Dermis microvascular lymphatic vessel endothelial cell (primary cell): Measurements from ENCODE around the gene CDK16. TPM values are rescaled to one million over a fixed set of nuclear protein-coding genes. Genes with fewer than 3 reads are reported as not detected.

Experiments used
- DNase-seq, 2 donors: peaks; one replicate each; pipeline versions ENCODE4 v3.0.0 to v3.0.0-alpha.2; 2010; ENCODE audit warnings: low read depth in 2 of 2
- total RNA-seq: library from RNA; depleted of rRNA; stranded (reverse); fragments of >200 nt; gene quantifications from 2 replicates; pipeline ENCODE4 v1.2.1, GENCODE V29; 2014

Gene CDK16
- total RNA-seq, 1 donor from 2014 or later: 41.6 TPM

- DNase-seq: no peak
Measured at GRCh38 chrX:47185241-47185640, 33.2 kb upstream of the CDK16 start.

- DNase-seq: no peak
Measured at GRCh38 chrX:47186096-47186740, 32.3 kb upstream of the CDK16 start.

GRCh38 chrX:47187106-47187677 is 31.3 kb upstream of the CDK16 start:
- no peak for DNase-seq

- DNase-seq: no peak
Measured at GRCh38 chrX:47189906-47190305, 28.6 kb upstream of the CDK16 start.

- DNase-seq: peak; percentile 88 to 94
Measured at GRCh38 chrX:47190445-47191269, 27.8 kb upstream of the CDK16 start.

GRCh38 chrX:47191331-47191730 is 27.1 kb upstream of the CDK16 start:
- DNase-seq: peak in 1 of 2 donors; percentile 14

GRCh38 chrX:47191806-47192401 is 26.6 kb upstream of the CDK16 start:
- no peak for DNase-seq

- peak; percentile 93 to 96 for DNase-seq
Measured at GRCh38 chrX:47193475-47194193, 24.8 kb upstream of the CDK16 start, which contains the start of gene UBA1. Gene UBA1, plus strand, starts transcription at chrX:47193829. Its CDS starts 4,974 bp downstream, at chrX:47198803.

GRCh38 chrX:47194194-47194787 is 24.2 kb upstream of the CDK16 start:
- DNase-seq: no peak

GRCh38 chrX:47196098-47196497 is 22.4 kb upstream of the CDK16 start:
- no peak for DNase-seq

- DNase-seq: no peak
Measured at GRCh38 chrX:47197526-47197925, 21.0 kb upstream of the CDK16 start.

- no peak for DNase-seq
Measured at GRCh38 chrX:47198026-47198686, 20.3 kb upstream of the CDK16 start.

GRCh38 chrX:47198687-47199080 is 19.8 kb upstream of the CDK16 start:
- DNase-seq: no peak

- DNase-seq: no peak
Measured at GRCh38 chrX:47199286-47199685, 19.2 kb upstream of the CDK16 start.

GRCh38 chrX:47200385-47201150 is 17.9 kb upstream of the CDK16 start:
- DNase-seq: no peak

GRCh38 chrX:47201345-47201944 is 17.0 kb upstream of the CDK16 start:
- DNase-seq: no peak

- DNase-seq: no peak
Measured at GRCh38 chrX:47202316-47202715, 16.2 kb upstream of the CDK16 start.

GRCh38 chrX:47202877-47203276 is 15.6 kb upstream of the CDK16 start:
- no peak for DNase-seq

GRCh38 chrX:47204970-47205369 is 13.5 kb upstream of the CDK16 start:
- DNase-seq: no peak
